GM19023 (cell line): ENCODE results near the gene IGDCC3.
"Not testable (repeated sequence)": the region's sequence is repeated elsewhere in the genome, so short reads cannot be mapped to it uniquely, and the experiment has no call there.

ENCODE experiments used
- ATAC-seq: cut with Tn5 transposase; IDR thresholded peaks from one replicate; pipeline ENCODE4 v1.9.1; 2021; ENCODE audit warnings: mild to moderate bottlenecking, moderate library complexity; ENCODE audit not compliant: unreplicated experiment

IGDCC3 gene

DNA sequence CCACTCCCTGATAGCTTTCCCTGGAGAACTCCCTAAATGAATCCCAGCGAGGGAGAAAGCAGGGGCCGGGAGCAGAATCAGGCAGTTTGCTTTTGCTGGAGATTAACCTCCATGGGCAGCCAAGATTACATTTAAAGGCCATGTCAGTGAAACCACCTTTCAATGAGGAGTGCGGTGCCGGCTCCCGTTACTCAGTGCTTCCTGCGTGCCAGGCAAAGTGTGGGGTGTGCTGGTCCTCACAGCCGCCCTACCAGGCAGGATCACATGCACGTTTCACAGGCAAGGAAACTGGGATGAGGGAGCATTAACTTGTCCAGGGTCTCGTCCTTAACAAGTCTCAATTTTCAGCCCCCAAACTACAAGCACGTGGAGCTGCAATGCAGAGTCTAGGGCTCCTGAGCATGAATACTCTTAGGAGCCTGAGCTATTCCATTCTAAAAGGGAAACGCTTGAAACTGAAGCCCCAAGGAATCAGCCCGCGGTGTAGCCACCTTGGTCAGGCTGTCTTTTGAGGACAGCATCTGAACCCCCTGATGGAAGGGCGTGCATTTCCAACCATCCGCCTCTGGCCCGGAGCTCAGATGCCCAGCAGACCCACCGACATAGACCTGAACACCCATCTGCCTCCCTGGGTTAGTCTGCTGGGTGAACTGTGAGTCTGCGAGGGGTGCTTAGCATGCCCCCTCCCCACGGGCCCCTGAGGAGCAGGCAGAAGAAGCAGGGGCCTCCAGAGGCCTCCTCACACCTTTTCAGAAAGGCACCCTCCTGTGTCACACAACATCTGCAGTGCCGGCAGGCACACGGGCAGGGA, 5.6 kb downstream of the IGDCC3 start:
- ATAC-seq: no peak

- ATAC-seq: no peak
Measured at GRCh38 chr15:65370885-65371284, 6.9 kb downstream of the IGDCC3 start.

DNA sequence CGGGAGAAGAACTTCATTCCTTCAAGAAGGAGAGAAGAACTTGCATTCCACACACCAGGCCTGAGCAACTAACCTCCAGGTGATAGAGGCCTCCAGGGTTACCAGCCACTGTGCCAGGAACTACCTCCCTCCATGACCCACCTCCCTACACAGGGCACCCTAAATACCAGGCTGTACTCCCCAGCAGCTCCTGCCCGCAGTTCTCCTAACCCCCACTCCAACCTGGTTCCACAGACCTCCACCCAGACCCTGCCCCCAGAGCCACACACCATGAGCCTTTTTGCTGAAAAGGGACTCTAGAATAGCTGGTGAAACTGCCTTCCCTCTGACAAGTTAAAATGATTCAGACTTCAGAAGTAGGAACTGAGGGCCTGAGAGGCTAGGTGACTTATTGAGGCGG, 8.2 kb downstream of the IGDCC3 start:
- no peak for ATAC-seq

- ATAC-seq: no peak
Measured at GRCh38 chr15:65369212-65369547, 8.6 kb downstream of the IGDCC3 start.

DNA sequence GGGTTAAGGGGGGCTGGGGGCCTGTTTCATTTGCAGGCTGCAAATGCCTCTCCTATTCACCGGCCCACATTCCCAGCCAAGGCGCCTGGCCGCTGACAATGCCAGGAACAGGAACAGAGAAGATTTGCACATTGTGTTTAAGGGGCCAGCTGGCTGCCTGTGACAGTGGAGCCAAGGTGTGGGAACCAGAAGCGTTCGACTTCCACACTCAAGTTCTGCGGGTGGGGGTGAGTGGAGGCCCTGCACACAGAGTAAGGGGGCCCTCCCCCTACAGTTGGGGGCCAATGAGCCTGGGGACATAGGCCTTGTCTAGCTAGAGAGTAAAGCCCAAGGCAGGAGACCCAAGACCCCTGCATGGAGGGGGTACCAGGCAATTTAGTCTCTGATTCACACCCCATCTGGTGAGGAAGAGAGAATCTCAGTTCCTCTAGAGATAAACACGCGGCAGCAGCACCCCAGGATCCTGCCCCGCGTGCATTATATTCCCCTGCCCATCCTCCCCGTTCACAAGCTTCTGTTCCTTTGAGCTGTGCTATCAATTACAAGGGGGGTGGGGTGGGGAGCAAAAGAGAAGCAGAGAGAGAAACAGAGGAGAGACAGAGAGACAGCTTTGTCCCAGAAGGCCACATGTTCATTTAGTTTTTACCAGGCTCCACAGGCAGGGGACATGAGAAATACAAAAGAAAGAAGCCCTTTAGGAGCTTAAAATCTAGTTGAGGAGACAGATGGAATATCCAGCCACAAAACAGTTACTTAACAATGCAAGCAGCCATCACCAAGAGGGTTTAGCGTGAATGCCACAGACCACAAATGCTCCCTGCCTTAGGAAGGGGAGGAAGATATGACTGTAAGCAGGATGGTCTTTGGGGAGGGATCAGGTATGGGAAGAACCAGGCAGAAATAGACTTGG, 9.2 kb downstream of the IGDCC3 start:
- ATAC-seq: no peak

- ATAC-seq: no peak
Measured at GRCh38 chr15:65366122-65366892, 11.5 kb downstream of the IGDCC3 start.

DNA sequence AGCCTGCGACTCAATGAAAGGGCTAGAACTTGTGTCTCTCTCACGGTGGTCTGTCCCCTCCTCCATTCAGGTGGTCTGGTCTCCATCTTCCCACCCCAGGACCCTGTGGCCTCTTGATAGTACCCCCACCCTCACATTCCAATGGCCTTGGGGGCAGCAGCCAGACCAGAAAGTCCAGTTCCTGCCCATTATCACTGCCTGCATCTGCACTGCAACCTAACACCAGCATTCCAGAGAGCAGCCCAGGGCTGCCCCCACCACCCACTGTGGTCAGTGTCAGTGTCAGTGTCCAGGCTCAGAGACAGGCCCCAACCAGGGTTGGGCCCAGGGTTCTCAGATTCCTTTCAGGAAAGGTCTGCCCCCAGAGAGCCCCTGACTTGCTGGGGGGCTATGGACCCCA, 12.6 kb downstream of the IGDCC3 start:
- ATAC-seq: no peak

DNA sequence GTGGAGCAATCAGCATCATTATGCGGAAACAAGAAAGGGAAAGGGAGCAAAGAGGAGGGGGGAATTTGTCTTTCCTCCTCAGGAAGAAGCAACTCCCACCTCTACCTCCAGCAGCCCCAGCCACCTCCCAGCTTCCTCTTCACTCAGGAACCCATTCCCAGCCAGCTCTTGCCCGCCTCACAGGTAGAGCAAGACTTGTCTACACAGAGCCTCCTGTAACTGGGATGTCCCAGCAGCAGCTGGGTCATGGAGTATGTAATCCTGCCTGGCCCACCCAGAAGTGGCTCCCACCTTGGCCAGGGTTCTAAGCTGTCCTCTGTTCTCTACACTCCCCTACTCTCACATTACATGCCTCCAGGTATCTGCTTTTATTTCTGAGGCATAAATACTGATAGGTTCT, 14.0 kb downstream of the IGDCC3 start:
- no peak for ATAC-seq

DNA sequence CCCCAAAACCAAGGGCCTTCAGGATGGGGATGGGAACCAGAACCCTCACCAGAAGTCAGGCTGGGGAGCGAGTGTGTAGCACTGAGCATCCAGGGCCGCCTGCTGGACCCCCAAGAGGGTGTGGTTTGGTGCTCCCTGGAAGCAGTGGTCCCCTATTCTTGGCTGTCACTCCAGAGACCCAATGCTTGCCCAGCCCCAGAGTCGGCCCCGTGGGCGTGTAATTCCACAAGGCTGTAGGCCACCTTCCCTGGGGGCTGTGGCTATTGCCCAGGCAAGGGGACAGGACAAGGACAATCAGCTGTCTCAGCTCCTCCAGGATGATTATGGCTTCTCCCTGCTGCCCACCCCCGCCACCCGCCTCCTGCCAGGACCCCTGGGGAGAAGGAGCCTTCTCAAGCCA, 14.5 kb downstream of the IGDCC3 start:
- no peak for ATAC-seq

DNA sequence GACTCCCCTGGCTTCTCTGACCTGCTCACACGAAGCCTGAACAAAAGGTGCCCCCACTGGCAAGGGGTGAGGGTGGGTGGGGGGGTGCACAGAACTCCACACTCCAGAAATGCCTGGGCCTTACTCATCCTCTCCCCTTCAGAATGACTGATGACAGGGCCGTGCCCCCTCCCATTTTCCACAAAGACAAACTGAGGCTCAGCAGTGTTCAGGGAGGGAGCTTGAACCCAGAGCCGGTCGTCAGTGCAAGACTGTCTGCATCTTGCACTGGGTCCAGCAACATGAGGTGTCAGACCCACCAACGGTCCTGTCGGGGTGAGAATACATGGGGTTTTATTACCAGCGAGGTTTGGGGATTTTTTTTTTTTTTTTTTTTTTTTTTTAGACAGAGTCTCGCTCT, 15.3 kb downstream of the IGDCC3 start:
- ATAC-seq: no peak

GRCh38 chr15:65361708-65362459, 15.9 kb downstream of the IGDCC3 start:
- no peak for ATAC-seq

- ATAC-seq: no peak
Measured at GRCh38 chr15:65360506-65360905, 17.3 kb downstream of the IGDCC3 start.

DNA sequence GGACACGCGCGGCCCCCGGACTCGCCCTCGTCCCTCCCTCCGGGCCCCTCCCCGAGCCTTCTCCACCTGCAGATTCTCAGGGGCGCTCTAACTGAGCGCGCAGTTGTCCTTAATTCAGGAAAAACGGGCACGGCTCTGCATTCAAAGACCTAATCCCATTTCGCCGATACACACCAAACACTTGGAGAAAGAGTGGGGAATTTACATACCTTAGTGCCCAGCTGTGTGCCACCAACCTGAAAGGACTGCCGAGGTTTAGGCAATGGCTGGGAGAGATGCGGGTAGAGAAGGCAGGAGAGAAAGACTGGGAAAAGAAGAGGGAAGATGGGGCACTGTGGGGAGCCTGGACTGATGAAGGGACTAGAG, 21.8 kb downstream of the IGDCC3 start:
- no peak for ATAC-seq

DNA sequence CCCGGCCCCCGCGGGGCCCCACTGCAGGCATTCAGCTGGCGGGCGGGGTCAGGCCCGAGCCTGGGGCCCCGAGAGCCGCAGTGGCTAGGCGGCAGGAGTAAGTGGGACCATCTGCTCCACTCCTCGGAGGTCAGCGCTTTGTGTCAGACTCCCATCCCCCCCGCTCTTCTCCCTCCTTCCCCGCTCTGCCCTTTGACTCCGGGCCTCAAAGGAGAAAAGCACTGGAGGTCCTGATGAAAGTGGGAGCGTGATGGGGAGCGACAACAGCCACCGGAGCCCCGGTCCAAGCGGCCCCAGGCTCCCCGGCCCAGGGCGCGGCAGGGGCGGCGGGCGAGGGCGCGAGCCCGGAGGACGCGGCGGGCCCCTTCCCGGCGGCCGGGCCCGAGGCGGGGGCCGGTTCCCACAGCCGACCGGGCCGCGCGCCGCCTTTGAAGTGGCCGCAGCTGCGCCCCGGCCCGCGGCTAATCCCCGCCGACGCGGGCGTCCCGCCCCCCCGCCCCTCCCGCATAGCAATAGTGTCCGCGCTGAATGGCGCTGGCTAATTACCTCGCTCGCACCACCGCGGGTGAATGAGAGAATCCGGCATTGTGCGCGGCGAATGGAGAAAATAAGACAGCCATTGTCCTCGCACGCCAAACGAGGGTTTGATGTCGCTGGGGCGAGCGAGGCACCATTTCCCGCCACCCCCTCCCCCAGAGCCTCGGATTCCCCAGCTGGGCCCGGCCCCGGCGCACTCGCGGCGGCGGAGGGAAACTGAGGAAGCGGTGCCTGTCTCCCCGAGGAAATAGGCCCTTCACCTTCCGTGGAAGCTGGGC, 22.4 kb downstream of the IGDCC3 start:
- ATAC-seq: no peak

DNA sequence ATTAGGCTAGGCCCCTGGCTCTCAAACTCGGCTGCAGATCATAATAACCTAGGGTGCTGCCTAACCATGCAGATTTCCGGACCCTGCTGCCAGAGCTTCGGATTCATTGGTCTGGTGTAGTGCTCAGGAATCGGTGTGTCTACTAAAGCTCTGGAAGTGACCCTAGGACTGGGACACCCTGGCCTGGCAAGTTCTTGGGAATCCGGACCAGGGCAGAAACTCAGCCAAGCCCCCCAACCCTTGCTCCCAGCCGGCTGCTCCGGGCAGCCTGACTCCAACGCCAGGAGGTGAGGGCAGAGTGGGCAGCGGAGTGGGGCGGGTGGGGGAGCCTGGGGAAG, 23.0 kb downstream of the IGDCC3 start:
- no peak for ATAC-seq

GRCh38 chr15:65351972-65352371, 25.8 kb downstream of the IGDCC3 start:
- not testable (repeated sequence) for ATAC-seq

- no peak for ATAC-seq
Measured at GRCh38 chr15:65349338-65349737, 28.5 kb downstream of the IGDCC3 start.

DNA sequence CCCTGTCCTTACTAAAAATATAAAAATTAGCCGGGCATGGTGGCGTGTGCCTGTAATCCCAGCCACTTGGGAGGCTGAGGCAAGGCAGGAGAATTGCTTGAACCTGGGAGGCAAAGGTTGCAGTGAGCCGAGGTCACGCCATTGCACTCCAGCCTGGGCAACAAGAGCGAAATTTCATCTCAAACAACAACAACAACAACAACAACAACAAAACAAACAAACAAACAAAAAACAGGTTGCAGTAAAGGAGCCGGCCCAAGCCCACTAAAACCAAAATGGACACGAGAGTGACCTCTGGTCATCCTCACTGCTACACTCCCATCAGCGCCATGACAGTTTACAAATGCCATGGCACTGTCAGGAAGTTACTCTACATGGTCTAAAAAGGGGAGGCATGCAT, 30.0 kb downstream of the IGDCC3 start:
- not testable (repeated sequence) for ATAC-seq

DNA sequence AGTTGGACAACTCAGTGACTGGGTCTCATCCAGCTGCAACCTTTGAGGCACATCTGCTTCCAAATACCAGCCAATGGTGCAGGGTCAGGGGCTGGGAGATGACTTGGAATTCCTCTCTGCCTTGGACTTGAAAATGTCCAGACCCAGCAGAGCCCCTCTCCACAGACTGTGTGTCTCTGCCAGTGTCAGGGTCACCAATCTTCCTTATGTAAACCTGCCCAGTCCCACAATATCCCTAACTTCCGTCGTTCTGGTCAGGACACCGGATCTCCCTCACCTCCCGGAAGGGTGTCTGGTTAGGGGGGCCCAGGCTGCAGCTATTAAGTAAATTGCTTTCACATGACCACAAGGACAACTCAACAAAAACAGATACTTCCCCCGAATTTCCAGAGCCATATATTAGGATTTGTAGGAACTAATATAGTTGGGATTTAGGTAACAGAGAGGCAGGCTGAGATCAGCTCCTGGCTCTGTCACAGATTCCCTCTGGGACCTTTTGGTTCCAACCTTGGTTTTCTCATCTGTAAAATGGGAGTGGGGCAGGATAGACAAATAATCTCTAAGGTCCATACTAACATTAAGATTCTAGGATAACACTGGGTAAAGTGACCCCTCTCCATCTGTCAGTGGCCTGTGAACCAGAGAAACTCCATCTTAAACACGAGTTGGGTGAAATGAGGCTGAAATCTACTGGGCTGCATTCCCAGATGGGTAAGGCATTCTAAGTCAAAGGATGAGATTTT, 30.8 kb downstream of the IGDCC3 start:
- ATAC-seq: no peak
